ENCODE measurements around the gene DHODH.

DNA sequence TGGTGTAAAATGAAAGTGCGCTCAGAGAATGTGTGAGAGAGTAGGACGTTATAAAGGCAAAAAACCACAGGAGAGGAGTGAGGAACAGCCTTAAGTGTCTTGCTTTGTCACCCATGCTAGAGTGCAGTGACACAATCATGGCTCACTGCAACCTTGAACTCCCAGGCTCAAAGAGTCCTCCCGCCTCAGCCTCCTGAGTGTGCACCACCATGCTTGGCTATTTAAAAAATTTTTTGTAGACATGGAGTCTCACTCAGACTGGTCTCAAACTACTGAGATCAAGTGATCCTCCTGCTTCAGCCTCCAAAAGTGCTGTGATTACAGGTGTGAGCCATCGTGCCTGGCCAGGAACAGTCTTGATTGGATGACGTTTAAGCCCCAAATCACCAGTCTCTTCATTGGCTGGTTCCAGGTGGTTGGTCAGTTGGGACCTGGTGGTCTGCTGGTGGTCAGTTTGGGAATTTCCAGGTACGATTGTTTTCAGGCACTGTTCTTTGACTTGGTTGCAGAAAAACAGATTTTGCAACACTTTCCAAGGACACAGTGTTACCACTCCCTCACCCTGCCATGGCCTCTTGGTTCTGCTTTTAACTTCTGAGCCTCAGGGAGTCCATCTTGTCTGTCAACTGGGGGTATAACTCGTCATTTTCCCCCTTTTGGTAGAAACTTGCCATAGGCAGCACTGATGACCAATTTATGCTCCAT is 21.2 kb downstream of the DHODH start:
- TF ChIP-seq ZNF671 (CRISPR knock-in tag; IDR thresholded peaks at IDR 0.05) (no peak), GRHL2 (CRISPR knock-in tag; IDR thresholded peaks at IDR 0.05; ENCODE audit: insufficient replicate concordance, severe bottlenecking) (no peak), NR3C1 (CRISPR knock-in tag; conservative IDR thresholded peaks at IDR 0.05; ENCODE audit: low read depth) (no peak), JUN (CRISPR knock-in tag; IDR thresholded peaks at IDR 0.05) (no peak), GABPB1 (CRISPR knock-in tag; IDR thresholded peaks at IDR 0.05) (no peak), FOXK1 (CRISPR knock-in tag; IDR thresholded peaks at IDR 0.05) (no peak), ELF4 (CRISPR knock-in tag; IDR thresholded peaks at IDR 0.05; ENCODE audit: low read depth) (no peak), NFE2L1 (CRISPR knock-in tag; IDR thresholded peaks at IDR 0.05) (no peak), SMAD3 (CRISPR knock-in tag; IDR thresholded peaks at IDR 0.05; ENCODE audit: borderline replicate concordance) (no peak)
- TF ChIP-seq, protein P1, sequence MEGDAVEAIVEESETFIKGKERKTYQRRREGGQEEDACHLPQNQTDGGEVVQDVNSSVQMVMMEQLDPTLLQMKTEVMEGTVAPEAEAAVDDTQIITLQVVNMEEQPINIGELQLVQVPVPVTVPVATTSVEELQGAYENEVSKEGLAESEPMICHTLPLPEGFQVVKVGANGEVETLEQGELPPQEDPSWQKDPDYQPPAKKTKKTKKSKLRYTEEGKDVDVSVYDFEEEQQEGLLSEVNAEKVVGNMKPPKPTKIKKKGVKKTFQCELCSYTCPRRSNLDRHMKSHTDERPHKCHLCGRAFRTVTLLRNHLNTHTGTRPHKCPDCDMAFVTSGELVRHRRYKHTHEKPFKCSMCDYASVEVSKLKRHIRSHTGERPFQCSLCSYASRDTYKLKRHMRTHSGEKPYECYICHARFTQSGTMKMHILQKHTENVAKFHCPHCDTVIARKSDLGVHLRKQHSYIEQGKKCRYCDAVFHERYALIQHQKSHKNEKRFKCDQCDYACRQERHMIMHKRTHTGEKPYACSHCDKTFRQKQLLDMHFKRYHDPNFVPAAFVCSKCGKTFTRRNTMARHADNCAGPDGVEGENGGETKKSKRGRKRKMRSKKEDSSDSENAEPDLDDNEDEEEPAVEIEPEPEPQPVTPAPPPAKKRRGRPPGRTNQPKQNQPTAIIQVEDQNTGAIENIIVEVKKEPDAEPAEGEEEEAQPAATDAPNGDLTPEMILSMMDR (IDR thresholded peaks at IDR 0.05) = no peak
- TF ChIP-seq, protein P2, sequence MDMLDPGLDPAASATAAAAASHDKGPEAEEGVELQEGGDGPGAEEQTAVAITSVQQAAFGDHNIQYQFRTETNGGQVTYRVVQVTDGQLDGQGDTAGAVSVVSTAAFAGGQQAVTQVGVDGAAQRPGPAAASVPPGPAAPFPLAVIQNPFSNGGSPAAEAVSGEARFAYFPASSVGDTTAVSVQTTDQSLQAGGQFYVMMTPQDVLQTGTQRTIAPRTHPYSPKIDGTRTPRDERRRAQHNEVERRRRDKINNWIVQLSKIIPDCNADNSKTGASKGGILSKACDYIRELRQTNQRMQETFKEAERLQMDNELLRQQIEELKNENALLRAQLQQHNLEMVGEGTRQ (CRISPR knock-in tag; IDR thresholded peaks at IDR 0.05) = no peak
- TF ChIP-seq, protein P3, sequence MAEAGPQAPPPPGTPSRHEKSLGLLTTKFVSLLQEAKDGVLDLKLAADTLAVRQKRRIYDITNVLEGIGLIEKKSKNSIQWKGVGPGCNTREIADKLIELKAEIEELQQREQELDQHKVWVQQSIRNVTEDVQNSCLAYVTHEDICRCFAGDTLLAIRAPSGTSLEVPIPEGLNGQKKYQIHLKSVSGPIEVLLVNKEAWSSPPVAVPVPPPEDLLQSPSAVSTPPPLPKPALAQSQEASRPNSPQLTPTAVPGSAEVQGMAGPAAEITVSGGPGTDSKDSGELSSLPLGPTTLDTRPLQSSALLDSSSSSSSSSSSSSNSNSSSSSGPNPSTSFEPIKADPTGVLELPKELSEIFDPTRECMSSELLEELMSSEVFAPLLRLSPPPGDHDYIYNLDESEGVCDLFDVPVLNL (CRISPR knock-in tag; IDR thresholded peaks at IDR 0.05; ENCODE audit: borderline replicate concordance, low read depth) = no peak
- TF ChIP-seq, protein P4, sequence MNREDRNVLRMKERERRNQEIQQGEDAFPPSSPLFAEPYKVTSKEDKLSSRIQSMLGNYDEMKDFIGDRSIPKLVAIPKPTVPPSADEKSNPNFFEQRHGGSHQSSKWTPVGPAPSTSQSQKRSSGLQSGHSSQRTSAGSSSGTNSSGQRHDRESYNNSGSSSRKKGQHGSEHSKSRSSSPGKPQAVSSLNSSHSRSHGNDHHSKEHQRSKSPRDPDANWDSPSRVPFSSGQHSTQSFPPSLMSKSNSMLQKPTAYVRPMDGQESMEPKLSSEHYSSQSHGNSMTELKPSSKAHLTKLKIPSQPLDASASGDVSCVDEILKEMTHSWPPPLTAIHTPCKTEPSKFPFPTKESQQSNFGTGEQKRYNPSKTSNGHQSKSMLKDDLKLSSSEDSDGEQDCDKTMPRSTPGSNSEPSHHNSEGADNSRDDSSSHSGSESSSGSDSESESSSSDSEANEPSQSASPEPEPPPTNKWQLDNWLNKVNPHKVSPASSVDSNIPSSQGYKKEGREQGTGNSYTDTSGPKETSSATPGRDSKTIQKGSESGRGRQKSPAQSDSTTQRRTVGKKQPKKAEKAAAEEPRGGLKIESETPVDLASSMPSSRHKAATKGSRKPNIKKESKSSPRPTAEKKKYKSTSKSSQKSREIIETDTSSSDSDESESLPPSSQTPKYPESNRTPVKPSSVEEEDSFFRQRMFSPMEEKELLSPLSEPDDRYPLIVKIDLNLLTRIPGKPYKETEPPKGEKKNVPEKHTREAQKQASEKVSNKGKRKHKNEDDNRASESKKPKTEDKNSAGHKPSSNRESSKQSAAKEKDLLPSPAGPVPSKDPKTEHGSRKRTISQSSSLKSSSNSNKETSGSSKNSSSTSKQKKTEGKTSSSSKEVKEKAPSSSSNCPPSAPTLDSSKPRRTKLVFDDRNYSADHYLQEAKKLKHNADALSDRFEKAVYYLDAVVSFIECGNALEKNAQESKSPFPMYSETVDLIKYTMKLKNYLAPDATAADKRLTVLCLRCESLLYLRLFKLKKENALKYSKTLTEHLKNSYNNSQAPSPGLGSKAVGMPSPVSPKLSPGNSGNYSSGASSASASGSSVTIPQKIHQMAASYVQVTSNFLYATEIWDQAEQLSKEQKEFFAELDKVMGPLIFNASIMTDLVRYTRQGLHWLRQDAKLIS (CRISPR knock-in tag; IDR thresholded peaks at IDR 0.05; ENCODE audit: borderline replicate concordance) = no peak
